Stimulated activated CD8-positive, alpha-beta memory T cell treated with anti-CD3 and anti-CD28 coated beads, Interleukin-7, amount 100 ng/mL, for 24 hours (primary cell): Measurements from ENCODE around the gene FSCB.
"Not testable (repeated sequence)": the region's sequence is repeated elsewhere in the genome, so short reads cannot be mapped to it uniquely, and the experiment has no call there.

Experiments used
- DNase-seq: peaks from one replicate; pipeline ENCODE4 v3.0.0-alpha.2; 2020; ENCODE audit warnings: low read depth

FSCB gene, protein sequence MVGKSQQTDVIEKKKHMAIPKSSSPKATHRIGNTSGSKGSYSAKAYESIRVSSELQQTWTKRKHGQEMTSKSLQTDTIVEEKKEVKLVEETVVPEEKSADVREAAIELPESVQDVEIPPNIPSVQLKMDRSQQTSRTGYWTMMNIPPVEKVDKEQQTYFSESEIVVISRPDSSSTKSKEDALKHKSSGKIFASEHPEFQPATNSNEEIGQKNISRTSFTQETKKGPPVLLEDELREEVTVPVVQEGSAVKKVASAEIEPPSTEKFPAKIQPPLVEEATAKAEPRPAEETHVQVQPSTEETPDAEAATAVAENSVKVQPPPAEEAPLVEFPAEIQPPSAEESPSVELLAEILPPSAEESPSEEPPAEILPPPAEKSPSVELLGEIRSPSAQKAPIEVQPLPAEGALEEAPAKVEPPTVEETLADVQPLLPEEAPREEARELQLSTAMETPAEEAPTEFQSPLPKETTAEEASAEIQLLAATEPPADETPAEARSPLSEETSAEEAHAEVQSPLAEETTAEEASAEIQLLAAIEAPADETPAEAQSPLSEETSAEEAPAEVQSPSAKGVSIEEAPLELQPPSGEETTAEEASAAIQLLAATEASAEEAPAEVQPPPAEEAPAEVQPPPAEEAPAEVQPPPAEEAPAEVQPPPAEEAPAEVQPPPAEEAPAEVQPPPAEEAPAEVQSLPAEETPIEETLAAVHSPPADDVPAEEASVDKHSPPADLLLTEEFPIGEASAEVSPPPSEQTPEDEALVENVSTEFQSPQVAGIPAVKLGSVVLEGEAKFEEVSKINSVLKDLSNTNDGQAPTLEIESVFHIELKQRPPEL

GRCh38 chr14:44507183-44507582, at the start of gene FSCB:
FSCB (minus strand) TSS chr14:44507283; CDS start chr14:44506987, 296 bp downstream.
- no peak for DNase-seq

GRCh38 chr14:44531658-44532057, 24.6 kb upstream of the FSCB start:
- DNase-seq: no peak

GRCh38 chr14:44530475-44530874, 23.4 kb upstream of the FSCB start:
- DNase-seq: no peak

- no peak for DNase-seq
Measured at GRCh38 chr14:44529026-44529425, 21.9 kb upstream of the FSCB start.

DNA sequence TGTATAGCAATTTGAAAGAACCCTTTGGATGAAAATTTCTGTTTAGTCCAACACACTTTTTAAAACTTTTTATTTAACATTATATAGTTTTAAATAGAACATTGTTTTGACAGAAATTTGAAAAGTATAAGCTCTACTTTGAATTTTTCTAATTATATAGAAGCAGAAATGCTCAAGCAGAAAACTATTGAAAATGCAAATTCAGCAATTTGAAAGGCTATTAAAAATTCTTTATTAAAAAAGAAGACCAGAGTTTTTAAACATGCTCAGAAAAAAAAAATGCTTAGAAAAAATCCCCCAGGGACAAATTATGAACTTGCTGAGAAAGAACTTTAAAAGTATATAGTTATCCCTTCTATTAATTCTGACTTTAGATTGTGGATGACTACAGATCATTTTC, 21.1 kb upstream of the FSCB start:
- no peak for DNase-seq

- no peak for DNase-seq
Measured at GRCh38 chr14:44525237-44525636, 18.2 kb upstream of the FSCB start.

- DNase-seq: not testable (repeated sequence)
Measured at GRCh38 chr14:44515668-44516067, 8.6 kb upstream of the FSCB start.

GRCh38 chr14:44508834-44509233, 1.8 kb upstream of the FSCB start:
- DNase-seq: no peak

GRCh38 chr14:44505588-44505987, 1.5 kb downstream of the FSCB start:
- no peak for DNase-seq

GRCh38 chr14:44497148-44497547, 9.9 kb downstream of the FSCB start:
- DNase-seq: no peak

GRCh38 chr14:44494137-44494536, 12.9 kb downstream of the FSCB start:
- DNase-seq: no peak

DNA sequence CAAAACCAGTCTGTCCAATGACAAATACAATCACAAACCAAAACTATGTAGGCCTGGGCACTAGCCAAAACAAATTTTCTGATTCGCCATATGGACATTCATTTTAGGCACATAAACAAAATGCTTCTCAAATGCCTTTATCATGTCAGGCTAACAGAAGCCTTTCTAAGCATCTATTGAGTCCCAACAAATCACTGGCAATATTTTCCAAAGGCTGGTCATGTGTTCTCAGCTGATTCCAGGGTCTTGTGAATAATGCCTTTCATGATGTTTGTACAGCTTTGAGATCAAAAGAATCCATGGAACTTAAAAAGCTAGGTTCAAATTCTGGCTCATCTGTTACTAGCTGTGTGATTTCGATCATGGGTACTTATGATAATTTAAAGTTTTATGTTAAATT, 16.1 kb downstream of the FSCB start:
- DNase-seq: no peak

DNA sequence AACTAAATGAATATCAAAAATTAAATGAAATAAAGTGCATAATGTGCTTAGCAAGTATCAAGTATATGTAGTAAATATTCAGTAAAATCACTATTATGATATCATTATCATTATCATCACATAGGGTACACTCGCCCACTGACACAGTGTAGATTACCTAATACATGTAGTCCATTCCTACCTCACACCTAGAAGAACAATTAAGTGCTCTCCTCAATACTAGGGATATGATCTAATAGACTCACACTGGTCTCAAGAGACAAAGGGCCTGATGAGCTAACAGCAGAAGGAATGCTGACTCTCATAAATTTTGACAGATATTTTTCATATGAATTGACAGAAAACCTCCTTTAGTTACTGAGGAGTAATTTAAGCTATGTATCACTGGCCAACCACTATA, 29.1 kb downstream of the FSCB start:
- no peak for DNase-seq

DNA sequence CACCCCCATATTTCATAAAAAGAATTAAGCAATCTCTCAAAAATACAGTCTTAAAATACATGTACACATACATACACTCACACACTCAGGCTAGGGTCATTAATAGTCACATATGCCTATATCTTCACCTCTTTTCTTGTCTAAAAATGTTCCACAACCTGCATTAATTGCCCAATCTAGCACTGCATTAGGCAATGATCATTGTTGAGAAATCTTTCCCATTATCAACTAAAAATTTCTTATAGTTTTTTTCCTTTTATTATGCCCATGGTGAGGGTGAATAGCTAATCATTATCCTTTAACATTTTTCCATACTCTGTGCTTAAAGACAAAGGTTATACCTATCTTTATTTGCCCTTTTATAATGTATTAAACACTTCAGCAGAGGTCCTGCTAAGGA, 38.3 kb downstream of the FSCB start:
- no peak for DNase-seq

- no peak for DNase-seq
Measured at GRCh38 chr14:44463356-44464004, 43.6 kb downstream of the FSCB start.

GRCh38 chr14:44462381-44462780, 44.7 kb downstream of the FSCB start:
- no peak for DNase-seq

DNA sequence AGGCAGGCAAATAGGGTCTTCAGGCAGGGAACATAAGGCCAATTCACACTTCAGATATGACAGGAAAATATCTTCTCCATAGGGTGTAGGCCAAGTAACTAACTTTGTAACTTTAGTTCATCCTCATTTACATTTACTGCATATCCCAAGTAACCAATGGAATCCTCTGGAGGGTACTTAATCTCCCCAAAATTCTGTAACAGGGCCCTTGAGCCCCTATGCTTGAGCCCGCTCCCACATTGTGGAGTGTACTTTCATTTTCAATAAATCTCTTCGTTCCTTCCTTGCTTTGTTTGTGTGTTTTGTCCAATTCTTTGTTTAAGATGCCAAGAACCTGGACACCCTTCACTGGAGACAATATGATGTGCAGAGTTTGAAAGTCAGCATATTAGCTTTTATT, 45.3 kb downstream of the FSCB start:
- DNase-seq: no peak
